NCI-H1092 (cell line): Measurements from ENCODE around the gene NDUFS8.

Experiments
- DNase-seq: peaks from one replicate; lab custom pipeline; 2025; lab: John Stamatoyannopoulos, UW

Gene NDUFS8

DNA sequence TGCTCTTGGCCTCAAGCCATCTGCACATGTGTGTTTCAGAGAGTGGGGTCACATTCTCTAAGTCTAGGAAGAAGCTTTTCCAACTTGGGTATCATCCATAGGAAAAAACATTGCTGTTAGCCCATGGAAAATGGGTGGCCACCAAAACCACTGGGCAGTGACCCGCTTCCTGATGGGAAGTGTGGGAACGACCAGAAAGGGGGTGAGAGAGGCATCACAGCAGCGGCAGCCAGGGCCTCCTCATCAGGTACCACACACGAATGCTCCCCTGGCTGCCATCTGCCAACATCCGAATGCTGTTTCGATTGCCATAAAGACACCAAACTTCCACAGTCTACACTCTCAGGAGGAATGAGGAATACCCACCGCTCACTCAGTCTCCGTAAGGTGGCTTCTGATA, 50.4 kb downstream of the NDUFS8 start:
- no peak for DNase-seq

DNA sequence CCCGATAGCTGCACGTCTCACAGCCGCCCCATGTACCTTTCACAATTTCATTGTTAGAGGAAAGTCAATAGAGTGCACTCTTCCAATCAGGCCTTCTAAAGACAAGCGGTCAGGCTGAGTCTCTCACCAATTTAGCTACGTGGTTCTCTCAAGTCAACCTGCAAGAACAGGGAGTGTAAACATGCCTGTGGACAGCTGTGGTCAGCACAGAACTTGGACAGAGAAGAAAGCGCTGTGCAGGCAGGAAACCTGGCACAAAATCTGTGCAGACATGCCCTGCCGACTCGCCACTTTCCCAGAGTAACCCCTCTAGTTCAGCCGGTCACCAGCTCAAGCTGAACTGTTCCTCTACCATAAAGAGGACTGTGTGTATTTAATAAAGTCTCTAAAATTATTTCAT, 51.2 kb downstream of the NDUFS8 start:
- DNase-seq = no peak

DNA sequence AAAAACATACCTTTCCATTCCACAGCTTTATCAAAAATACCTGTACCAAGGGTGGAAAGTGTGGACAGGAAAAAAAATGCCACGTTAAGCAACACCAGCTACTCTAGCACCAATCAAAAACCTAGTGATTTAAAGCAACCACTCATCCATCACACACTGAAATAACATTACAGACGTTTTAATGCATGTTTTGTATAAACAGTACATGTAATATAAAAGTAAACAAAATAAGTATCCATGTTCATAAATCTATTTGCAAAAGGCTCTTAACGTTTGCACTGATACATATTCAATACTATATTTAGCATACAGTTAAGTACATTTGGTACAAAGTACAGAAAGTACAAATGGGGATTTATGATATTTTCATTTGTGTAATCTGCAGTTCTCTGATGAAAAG, 52.0 kb downstream of the NDUFS8 start:
- no peak for DNase-seq

DNA sequence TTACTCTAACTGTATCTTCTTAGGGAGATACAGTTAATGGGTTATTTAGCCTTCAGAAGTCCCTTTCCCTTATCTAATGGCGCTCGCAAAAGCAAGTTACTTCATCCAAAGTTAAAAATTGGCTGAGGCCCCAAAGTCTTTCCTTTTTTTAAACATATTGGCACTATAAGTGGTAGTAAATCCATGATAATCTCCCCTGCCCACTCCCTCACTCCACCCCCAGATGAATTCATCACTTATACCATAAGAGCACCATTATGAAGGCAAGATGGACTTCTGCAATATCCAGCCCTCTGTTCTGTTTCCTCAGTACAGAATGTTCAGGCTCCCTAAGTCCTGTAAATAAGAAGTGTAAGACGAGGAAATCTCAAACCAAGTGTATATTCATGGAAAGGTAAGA, 53.0 kb downstream of the NDUFS8 start:
- DNase-seq = no peak
